GM21423 (cell line): Measurements from ENCODE around the gene CCDC102B.
"Not testable (repeated sequence)": the region's sequence is repeated elsewhere in the genome, so short reads cannot be mapped to it uniquely, and the experiment has no call there.

Experiments used
- ATAC-seq: cut with Tn5 transposase; IDR thresholded peaks from one replicate; pipeline ENCODE4 v1.9.1; 2021; ENCODE audit warnings: mild to moderate bottlenecking, moderate library complexity; ENCODE audit not compliant: unreplicated experiment

CCDC102B gene

GRCh38 chr18:68962623-68963022, 164.7 kb downstream of the CCDC102B start:
- no peak for ATAC-seq

- no peak for ATAC-seq
These were observed 167.9 kb downstream of the CCDC102B start for GRCh38 chr18:68965817-68966216.

- ATAC-seq: no peak
These were observed 171.1 kb downstream of the CCDC102B start for GRCh38 chr18:68969027-68969426.

- ATAC-seq: no peak
These were observed 174.3 kb downstream of the CCDC102B start for GRCh38 chr18:68972176-68972575.

GRCh38 chr18:68979737-68980136, 181.9 kb downstream of the CCDC102B start:
- ATAC-seq: no peak

- ATAC-seq: no peak
These were observed 185.2 kb downstream of the CCDC102B start for GRCh38 chr18:68983126-68983525.

- no peak for ATAC-seq
These were observed 186.5 kb downstream of the CCDC102B start for GRCh38 chr18:68984342-68984741.

- no peak for ATAC-seq
These were observed 187.4 kb downstream of the CCDC102B start for GRCh38 chr18:68985172-68985820.

GRCh38 chr18:68991286-68991685, 193.4 kb downstream of the CCDC102B start:
- ATAC-seq: peak; percentile 68

GRCh38 chr18:68992719-68993482, 195.0 kb downstream of the CCDC102B start:
- ATAC-seq: no peak

GRCh38 chr18:68995675-68996074, 197.8 kb downstream of the CCDC102B start:
- no peak for ATAC-seq

- ATAC-seq: no peak
These were observed 200.0 kb downstream of the CCDC102B start for GRCh38 chr18:68997845-68998244.

- ATAC-seq: no peak
These were observed 202.5 kb downstream of the CCDC102B start for GRCh38 chr18:69000366-69000765.

GRCh38 chr18:69002233-69002632, 204.4 kb downstream of the CCDC102B start:
- no peak for ATAC-seq

- ATAC-seq: not testable (repeated sequence)
These were observed 208.3 kb downstream of the CCDC102B start for GRCh38 chr18:69006212-69006611.

GRCh38 chr18:69008538-69008937, 210.7 kb downstream of the CCDC102B start:
- no peak for ATAC-seq

- ATAC-seq: no peak
These were observed 223.4 kb downstream of the CCDC102B start for GRCh38 chr18:69021211-69021805.

- no peak for ATAC-seq
These were observed 224.5 kb downstream of the CCDC102B start for GRCh38 chr18:69022426-69022825.

- ATAC-seq: no peak
These were observed 233.7 kb downstream of the CCDC102B start for GRCh38 chr18:69031571-69031970.

- ATAC-seq: no peak
These were observed 234.1 kb downstream of the CCDC102B start for GRCh38 chr18:69032009-69032408.

- no peak for ATAC-seq
These were observed 237.9 kb downstream of the CCDC102B start for GRCh38 chr18:69035756-69036155.

- ATAC-seq: no peak
These were observed 246.3 kb downstream of the CCDC102B start for GRCh38 chr18:69044215-69044614.
